GM13976 (cell line): Measurements from ENCODE around the gene IARS2.
"Not testable (repeated sequence)": the region's sequence is repeated elsewhere in the genome, so short reads cannot be mapped to it uniquely, and the experiment has no call there.

Experiments
- DNase-seq: peaks from one replicate; pipeline ENCODE4 v3.0.0; 2012; ENCODE audit warnings: low spot score
- CTCF ChIP-seq: IDR thresholded peaks from 2 replicates; pipeline ENCODE4 v1.5.1; 2012; ENCODE audit warnings: borderline replicate concordance, mild to moderate bottlenecking; ENCODE audit not compliant: insufficient read depth; ENCODE audit errors: extremely low read depth, missing control alignments, control extremely low read depth
- in situ Hi-C: fragments of 300-500 bp; cut with MboI; formaldehyde crosslinking; loops from one replicate; pipeline ENCODE4 v1.12.0; 2022; ENCODE audit warnings: low sequenced_read_pairs, mixed read lengths, inconsistent platforms; ENCODE audit not compliant: unreplicated experiment

The IARS2 gene

DNA sequence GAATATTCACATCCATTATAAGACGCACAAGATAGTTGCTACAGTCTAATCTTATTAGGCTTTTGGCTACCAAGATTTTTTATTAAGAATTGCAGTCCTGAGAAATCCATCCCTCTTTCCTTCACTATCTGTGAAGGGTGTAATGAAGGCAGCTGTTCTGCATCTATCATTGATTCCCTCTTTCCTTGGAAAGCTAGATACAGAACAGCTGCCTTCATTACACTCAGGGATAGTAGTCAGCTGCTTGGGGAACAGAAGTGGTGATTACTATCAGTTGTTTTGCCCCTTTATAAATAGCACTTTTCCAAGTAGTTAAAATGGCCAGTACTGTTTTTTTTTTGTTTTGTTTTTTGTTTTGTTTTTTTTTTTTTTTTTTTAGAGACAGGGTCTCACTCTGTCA is 70.2 kb downstream of the IARS2 start:
- no peak for DNase-seq
- no peak for TF ChIP-seq CTCF
- in situ Hi-C loops, result no loop called here

GRCh38 chr1:220164517-220164916 is 70.6 kb downstream of the IARS2 start:
- TF ChIP-seq CTCF, result no peak
- in situ Hi-C loops, result no loop called here
- no peak for DNase-seq

DNA sequence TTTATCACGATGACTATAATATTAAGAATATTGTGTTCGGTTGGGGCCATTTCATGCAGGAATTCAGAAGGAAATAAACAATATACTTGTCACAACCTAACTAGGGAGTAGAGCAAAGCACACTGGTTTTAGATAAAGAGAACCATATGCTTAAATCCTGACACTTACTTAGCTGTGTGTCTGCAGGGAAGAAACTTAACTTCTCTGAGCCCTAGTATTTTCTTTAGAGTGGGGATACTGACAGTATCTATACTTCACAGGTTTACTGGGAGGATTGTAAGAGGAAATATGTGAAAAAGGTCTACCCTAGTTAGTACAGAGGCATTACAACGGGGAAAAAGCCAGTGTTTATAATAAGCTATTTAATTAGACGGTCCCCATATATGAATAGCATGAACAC is 72.9 kb downstream of the IARS2 start:
- in situ Hi-C loops, result no loop called here
- DNase-seq, result no peak
- TF ChIP-seq CTCF, result no peak

GRCh38 chr1:220169887-220170286 is 76.0 kb downstream of the IARS2 start:
- DNase-seq, in situ Hi-C loops: not testable (repeated sequence)

DNA sequence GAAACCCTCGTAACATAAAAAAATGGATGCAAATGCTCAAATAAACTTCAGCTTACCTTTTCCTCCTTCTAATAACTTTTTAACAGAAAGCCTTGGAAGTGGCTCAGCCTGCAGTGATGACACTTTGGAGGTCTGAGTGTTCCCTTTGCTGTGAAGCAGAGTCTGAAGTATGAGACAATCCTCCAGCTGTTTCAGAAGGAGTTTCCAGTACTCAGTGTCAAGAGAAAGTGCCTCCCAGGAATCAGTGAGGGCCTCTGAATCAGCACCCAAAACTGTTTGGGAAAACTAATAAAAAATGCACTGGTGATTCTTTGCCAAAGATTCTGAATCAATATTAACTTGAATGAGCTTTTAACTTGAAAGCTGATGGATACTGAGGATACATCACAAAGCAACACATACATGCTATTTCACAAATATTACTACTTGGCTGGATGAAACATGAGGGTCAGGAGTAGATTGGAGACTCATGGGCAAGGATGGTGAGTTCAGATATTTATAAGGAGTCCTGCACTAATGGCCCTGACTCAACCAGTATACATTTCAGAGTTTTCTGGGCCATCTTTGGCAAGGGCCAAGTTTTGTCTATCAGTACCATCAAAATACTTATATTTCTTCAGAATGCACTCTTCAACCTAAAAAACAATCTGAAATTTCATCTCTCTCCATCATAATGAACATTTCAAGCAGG is 77.0 kb downstream of the IARS2 start:
- no peak for TF ChIP-seq CTCF
- no peak for DNase-seq
- in situ Hi-C loops, result no loop called here

DNA sequence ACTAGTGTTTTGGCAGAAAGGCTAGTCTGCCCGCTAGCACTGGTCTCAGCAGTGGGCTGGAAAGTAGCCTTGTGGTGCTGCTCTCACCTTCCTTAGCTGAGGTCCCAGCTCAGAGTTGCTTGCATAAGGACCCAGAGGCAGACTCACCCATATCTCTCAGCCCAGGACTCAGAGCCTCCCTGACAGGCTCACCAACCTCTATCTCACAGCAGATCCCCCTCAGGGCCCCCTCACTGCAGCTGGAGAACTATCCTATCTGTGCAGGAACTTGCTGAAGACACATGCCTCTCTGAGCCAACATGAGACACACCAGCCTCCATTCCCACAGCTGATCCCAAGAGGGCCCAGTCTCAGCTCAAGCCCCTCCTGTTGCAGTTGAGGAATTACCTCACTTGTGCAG is 82.6 kb downstream of the IARS2 start:
- no peak for DNase-seq
- TF ChIP-seq CTCF, result no peak
- in situ Hi-C loops, result no loop called here

DNA sequence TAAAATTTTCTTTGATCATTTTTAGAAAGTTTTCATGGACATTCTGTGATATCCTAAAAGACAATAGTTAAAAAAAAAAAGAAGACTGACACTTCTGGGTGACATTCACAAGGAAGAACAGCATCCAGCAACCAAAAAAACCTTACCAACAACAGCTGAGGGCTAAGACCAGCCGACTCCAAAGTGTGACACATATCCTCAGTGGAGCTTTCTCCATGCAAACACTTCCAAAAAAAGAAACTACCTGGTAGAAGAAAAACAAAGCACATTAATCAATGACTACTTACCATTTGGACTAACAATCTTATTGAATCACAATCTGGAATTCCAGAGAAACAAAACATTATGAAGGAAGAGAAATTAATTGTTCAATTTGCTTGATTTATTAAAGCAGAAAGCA is 88.2 kb downstream of the IARS2 start:
- no peak for DNase-seq
- in situ Hi-C loops, result no loop called here
- TF ChIP-seq CTCF, result no peak
